ENCODE data around the gene C1RL. TPM values are rescaled to one million over a fixed set of nuclear protein-coding genes. Genes with fewer than 3 reads are reported as not detected.
A peak's percentile ranks its signal among the peaks of the same experiment; 100 is the strongest.

The C1RL gene
- total RNA-seq, 1 donor from 2014 or later: 80.5 TPM

DNA sequence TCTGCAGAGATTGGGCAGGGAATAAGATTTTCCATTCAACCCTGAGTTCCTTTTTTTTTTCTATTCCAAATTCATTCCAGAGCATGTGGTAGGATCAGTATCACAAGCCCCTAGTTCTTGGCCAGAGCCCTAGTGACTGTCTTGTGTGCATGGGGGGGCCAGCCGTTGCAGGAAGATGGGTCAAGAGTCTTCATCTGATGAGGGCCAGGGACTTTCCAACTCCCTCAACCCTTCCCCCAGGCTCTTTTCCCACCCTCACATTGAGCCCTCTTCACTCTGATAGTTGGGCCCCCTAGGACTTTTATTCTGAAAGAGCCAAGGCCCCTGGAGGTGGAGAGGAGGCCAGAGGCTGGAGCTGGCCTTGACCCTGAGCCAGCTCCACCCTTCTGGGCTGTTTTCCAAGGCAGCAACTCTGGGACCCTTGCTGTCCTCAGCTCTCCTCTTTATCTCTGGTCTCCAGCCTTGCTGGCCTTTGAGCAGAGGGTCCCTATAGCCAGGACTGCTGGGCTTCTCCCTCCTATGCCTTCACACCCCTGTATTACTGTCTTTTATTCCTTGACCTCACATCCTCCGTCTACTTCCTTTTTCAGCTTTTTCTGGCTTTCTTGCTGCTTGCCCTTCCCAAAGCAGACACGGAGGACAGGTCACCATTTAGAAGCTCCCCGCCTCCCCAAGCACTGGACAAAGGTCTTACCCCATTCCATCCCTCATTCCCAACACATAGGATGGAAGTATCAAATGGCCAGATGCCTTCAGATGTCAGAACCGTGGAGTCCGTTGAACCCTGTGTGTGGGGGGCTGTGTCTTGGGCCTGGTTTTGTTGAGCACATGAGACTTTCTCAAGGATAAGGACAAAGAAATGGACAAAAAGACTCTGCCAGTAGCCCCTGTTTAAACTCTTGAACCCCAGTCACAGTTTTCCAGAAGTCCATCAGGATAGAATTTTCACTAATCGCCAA, 14.1 kb upstream of the C1RL start:
- DNase-seq: no peak
- TF ChIP-seq, protein P1, sequence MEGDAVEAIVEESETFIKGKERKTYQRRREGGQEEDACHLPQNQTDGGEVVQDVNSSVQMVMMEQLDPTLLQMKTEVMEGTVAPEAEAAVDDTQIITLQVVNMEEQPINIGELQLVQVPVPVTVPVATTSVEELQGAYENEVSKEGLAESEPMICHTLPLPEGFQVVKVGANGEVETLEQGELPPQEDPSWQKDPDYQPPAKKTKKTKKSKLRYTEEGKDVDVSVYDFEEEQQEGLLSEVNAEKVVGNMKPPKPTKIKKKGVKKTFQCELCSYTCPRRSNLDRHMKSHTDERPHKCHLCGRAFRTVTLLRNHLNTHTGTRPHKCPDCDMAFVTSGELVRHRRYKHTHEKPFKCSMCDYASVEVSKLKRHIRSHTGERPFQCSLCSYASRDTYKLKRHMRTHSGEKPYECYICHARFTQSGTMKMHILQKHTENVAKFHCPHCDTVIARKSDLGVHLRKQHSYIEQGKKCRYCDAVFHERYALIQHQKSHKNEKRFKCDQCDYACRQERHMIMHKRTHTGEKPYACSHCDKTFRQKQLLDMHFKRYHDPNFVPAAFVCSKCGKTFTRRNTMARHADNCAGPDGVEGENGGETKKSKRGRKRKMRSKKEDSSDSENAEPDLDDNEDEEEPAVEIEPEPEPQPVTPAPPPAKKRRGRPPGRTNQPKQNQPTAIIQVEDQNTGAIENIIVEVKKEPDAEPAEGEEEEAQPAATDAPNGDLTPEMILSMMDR (IDR thresholded peaks at IDR 0.05): no peak
- ATAC-seq: peak; percentile 4 to 5
- no peaks in the 10 kb centered on the region for H3K36me3 ChIP-seq
- no peaks in the 10 kb centered on the region for H3K9me3 ChIP-seq
- H3K4me1 ChIP-seq: peaks cover 14% of the 10 kb centered on the region
- H3K4me3 ChIP-seq: no peak overlapping the region
- no peaks in the 10 kb centered on the region for H3K27me3 ChIP-seq (ENCODE audit: low read depth)
- H3K27ac ChIP-seq: no peak overlapping the region
- intact Hi-C loops (cut with DNase I): no loop called here

DNA sequence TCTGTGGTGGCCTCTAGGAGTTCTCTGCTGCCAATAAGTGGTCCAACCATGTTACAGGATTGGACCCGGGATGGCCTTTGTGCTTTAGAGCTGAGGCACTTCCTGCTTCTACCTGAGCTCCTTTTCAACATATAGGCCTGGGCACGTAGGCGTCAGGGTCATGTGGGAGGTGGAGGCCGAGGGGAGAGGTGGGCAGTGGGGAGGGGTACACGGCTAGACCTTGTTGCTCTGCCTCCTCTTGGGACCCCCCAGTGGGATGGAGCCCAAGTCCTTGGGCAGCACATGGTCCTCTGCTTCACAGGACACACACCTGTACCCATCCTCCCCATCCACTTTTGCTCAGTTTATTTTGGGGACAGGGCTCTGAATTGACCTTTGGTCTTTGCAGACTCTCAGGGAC, 12.3 kb upstream of the C1RL start:
- no peak for ATAC-seq

DNA sequence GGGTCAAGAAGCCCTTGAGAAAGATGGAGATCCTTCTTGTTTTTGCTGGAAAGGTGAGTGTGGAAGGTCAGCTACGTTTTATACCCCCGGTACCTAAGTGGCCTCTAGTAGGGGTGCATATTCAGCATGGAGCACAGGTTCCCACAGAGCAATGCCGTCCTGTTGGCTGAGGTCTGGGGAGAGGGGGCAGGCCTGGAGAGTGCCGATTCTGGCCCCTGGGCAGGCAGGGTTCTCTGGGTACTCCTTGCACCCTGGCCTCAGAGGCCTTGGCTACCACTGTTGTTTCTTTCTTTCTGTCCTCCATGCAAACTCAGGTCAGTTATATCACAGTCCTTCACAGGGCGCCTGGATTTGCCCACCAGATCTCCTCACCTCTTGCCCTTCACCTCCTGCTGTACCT, 11.2 kb upstream of the C1RL start:
- TF ChIP-seq, protein P1 (IDR thresholded peaks at IDR 0.05): no peak
- DNase-seq (no peak), ATAC-seq (no peak)
- intact Hi-C loops (cut with DNase I): no loop called here
- H3K36me3 ChIP-seq: peaks cover 20% of the 10 kb centered on the region
- H3K4me1 ChIP-seq: peaks cover 14% of the 10 kb centered on the region
- H3K27me3 ChIP-seq (ENCODE audit: low read depth): no peaks in the 10 kb centered on the region
- no peak overlapping the region for H3K27ac ChIP-seq
- H3K4me3 ChIP-seq: no peak overlapping the region
- H3K9me3 ChIP-seq: no peaks in the 10 kb centered on the region

More for the DNA sequence above, 12.3 kb upstream of the C1RL start:
- no peak overlapping the region for H3K27ac ChIP-seq
- intact Hi-C loops (cut with DNase I): no loop called here
- TF ChIP-seq, protein P1 (IDR thresholded peaks at IDR 0.05): no peak
- H3K9me3 ChIP-seq: no peaks in the 10 kb centered on the region
- H3K27me3 ChIP-seq (ENCODE audit: low read depth): no peaks in the 10 kb centered on the region
- peaks cover 14% of the 10 kb centered on the region for H3K4me1 ChIP-seq
- no peak overlapping the region for H3K4me3 ChIP-seq
- peaks cover 8% of the 10 kb centered on the region for H3K36me3 ChIP-seq
- DNase-seq: no peak

DNA sequence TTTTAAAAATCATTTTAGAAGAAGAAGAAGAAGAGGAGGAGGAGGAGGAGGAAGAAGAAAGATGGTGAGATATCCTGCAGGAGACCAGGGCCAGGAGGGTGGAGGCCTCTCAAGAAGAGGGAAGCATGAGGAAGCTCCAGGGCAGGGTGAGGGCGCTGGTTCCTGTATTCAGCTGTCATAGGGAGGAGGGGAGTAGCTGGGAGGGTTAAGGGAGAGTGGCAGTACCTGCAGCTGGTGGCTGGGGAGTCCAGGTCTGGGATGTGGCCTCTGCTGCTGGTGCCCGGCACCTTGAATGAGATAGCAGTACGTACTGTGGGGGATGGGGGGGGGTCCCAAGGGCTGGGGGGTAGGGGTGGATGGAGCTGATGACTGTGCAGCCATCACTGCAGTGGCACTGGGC, 9.9 kb upstream of the C1RL start:
- Histone ChIP-seq H3K27me3 (ENCODE audit: low read depth) (no peaks in the 10 kb centered on the region), H3K4me1 (peaks cover 14% of the 10 kb centered on the region), H3K9me3 (no peaks in the 10 kb centered on the region), H3K4me3 (no peak overlapping the region), H3K27ac (no peak overlapping the region), H3K36me3 (peaks cover 20% of the 10 kb centered on the region)
- intact Hi-C loops (cut with DNase I): no loop called here
- DNase-seq (no peak), ATAC-seq (peak in 1 of 2 donors; percentile 21)
- TF ChIP-seq, protein P1 (IDR thresholded peaks at IDR 0.05): no peak

DNA sequence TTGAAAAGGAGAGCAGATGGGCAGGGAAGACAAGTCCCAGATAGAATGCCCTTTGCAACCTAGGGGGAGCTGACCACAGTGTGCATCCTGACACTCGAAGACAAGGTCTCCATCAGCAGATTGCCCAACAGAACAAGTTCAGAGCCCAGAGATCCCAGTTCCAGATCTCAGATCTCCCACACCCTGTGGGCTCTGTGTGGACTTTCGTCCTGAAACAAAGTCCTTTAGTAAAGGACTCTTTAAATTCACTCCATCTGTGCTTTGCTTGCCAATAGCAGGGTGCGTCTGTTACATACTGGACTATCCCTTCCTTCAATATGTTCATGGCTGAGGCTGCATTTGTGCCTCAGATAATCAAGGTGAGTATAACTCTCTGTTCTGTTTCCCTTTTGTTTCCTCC, 8.7 kb upstream of the C1RL start:
- Histone ChIP-seq H3K27ac (no peak overlapping the region), H3K4me1 (peaks cover 13% of the 10 kb centered on the region), H3K4me3 (no peak overlapping the region), H3K36me3 (peaks cover 20% of the 10 kb centered on the region), H3K9me3 (no peaks in the 10 kb centered on the region), H3K27me3 (ENCODE audit: low read depth) (no peaks in the 10 kb centered on the region)
- TF ChIP-seq, protein P1 (IDR thresholded peaks at IDR 0.05): no peak
- DNase-seq (no peak), ATAC-seq (no peak)
- intact Hi-C loops (cut with DNase I): no loop called here
